KOPT-K1 (cell line): ENCODE results near the gene XYLT1.

Experiments
- H3K27ac ChIP-seq: fragments of 200-600 bp; sonication (generic); 2 replicates; pipeline ENCODE4 v1.5.1; 2016; ENCODE audit warnings: antibody characterized with exemption, mild to moderate bottlenecking, low read depth, low read length; ENCODE audit not compliant: poor library complexity, severe bottlenecking
- H3K36me3 ChIP-seq: fragments of 200-600 bp; sonication (generic); 2 replicates; pipeline ENCODE4 v1.5.1; 2017; ENCODE audit warnings: antibody characterized with exemption, mild to moderate bottlenecking, low read length, moderate library complexity; ENCODE audit not compliant: insufficient read depth
- H3K9me3 ChIP-seq: fragments of 200-600 bp; sonication (generic); 2 replicates; pipeline ENCODE4 v1.5.1; 2017; ENCODE audit warnings: antibody characterized with exemption, low read length, mild to moderate bottlenecking; ENCODE audit not compliant: insufficient read depth, poor library complexity, severe bottlenecking

Gene XYLT1

GRCh38 chr16:17471719-17472461 is 1.1 kb upstream of the XYLT1 start:
- Histone ChIP-seq H3K9me3 (no peaks in the 10 kb centered on the region), H3K27ac (no peak overlapping the region), H3K36me3 (no peaks in the 10 kb centered on the region)

- Histone ChIP-seq H3K27ac (no peak overlapping the region), H3K9me3 (no peaks in the 10 kb centered on the region), H3K36me3 (no peaks in the 10 kb centered on the region)
Measured at GRCh38 chr16:17470182-17470907, 415 bp downstream of the XYLT1 start.

GRCh38 chr16:17469741-17470181 is 999 bp downstream of the XYLT1 start:
- H3K27ac ChIP-seq = no peak overlapping the region
- no peaks in the 10 kb centered on the region for H3K36me3 ChIP-seq
- no peaks in the 10 kb centered on the region for H3K9me3 ChIP-seq

GRCh38 chr16:17469011-17469740 is 1.6 kb downstream of the XYLT1 start:
- H3K9me3 ChIP-seq = no peaks in the 10 kb centered on the region
- no peak overlapping the region for H3K27ac ChIP-seq

GRCh38 chr16:17468611-17469010 is 2.1 kb downstream of the XYLT1 start:
- Histone ChIP-seq H3K27ac (no peak overlapping the region), H3K36me3 (no peaks in the 10 kb centered on the region)

More at GRCh38 chr16:17469011-17469740, 1.6 kb downstream of the XYLT1 start:
- H3K36me3 ChIP-seq = no peaks in the 10 kb centered on the region

GRCh38 chr16:17467923-17468540 is 2.7 kb downstream of the XYLT1 start:
- Histone ChIP-seq H3K27ac (no peak overlapping the region), H3K36me3 (no peaks in the 10 kb centered on the region), H3K9me3 (no peaks in the 10 kb centered on the region)

More at GRCh38 chr16:17468611-17469010, 2.1 kb downstream of the XYLT1 start:
- H3K9me3 ChIP-seq = no peaks in the 10 kb centered on the region

- Histone ChIP-seq H3K36me3 (no peaks in the 10 kb centered on the region), H3K9me3 (no peaks in the 10 kb centered on the region), H3K27ac (no peak overlapping the region)
Measured at GRCh38 chr16:17466876-17467275, 3.9 kb downstream of the XYLT1 start.

- Histone ChIP-seq H3K9me3 (no peaks in the 10 kb centered on the region), H3K27ac (no peak overlapping the region), H3K36me3 (no peaks in the 10 kb centered on the region)
Measured at GRCh38 chr16:17465460-17465859, 5.3 kb downstream of the XYLT1 start.

GRCh38 chr16:17463335-17463734 is 7.4 kb downstream of the XYLT1 start:
- Histone ChIP-seq H3K27ac (no peak overlapping the region), H3K36me3 (no peaks in the 10 kb centered on the region), H3K9me3 (no peaks in the 10 kb centered on the region)

GRCh38 chr16:17461951-17462729 is 8.6 kb downstream of the XYLT1 start:
- no peaks in the 10 kb centered on the region for H3K36me3 ChIP-seq
- H3K9me3 ChIP-seq = no peaks in the 10 kb centered on the region
- no peak overlapping the region for H3K27ac ChIP-seq

- Histone ChIP-seq H3K36me3 (no peaks in the 10 kb centered on the region), H3K27ac (no peak overlapping the region), H3K9me3 (no peaks in the 10 kb centered on the region)
Measured at GRCh38 chr16:17460890-17461289, 9.9 kb downstream of the XYLT1 start.

- no peak overlapping the region for H3K27ac ChIP-seq
- no peaks in the 10 kb centered on the region for H3K36me3 ChIP-seq
Measured at GRCh38 chr16:17459903-17460521, 10.7 kb downstream of the XYLT1 start.

GRCh38 chr16:17457997-17458396 is 12.8 kb downstream of the XYLT1 start:
- H3K9me3 ChIP-seq = no peaks in the 10 kb centered on the region
- no peaks in the 10 kb centered on the region for H3K36me3 ChIP-seq
- H3K27ac ChIP-seq = no peak overlapping the region

More at GRCh38 chr16:17459903-17460521, 10.7 kb downstream of the XYLT1 start:
- H3K9me3 ChIP-seq = no peaks in the 10 kb centered on the region

- no peaks in the 10 kb centered on the region for H3K9me3 ChIP-seq
- no peak overlapping the region for H3K27ac ChIP-seq
- no peaks in the 10 kb centered on the region for H3K36me3 ChIP-seq
Measured at GRCh38 chr16:17457513-17457912, 13.2 kb downstream of the XYLT1 start.
